Left hindlimb (tissue), 1 donor: ENCODE measurements around the gene PEAK1.

Source experiments
- DNase-seq: peaks from one replicate; pipeline ENCODE4 v3.0.0-alpha.2; 2018

The PEAK1 gene

DNA sequence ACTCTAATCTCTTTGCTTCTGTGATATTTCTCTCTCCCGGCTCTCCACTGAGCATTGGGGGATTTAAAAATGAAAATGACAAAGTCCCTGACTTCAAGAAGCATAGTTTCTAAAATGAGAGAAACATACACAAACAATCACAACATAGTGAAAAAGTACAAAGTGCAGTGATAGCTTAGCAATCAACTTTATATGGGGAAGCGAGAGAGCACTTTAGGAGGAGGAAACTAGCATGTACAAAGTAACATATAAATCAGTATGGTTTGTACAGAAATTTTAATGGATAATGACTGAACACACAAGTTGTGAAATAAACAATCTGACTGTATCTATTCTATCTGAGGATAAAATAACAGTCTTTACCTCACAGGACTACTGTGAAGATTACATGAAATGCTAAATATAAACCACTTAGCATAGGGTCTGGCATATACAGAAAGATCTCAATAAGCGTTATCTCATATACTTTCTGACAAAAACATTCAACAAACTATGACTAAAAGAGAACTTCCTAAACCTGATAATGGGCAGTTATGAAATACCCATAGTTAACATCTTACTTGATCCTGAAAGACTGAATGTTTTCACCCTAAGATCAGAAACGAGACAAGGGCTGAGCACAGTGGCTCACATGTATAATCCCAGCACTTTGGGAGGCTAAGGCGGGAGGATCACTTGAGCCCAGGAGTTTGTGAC, 61.2 kb downstream of the PEAK1 start:
- DNase-seq, result no peak

DNA sequence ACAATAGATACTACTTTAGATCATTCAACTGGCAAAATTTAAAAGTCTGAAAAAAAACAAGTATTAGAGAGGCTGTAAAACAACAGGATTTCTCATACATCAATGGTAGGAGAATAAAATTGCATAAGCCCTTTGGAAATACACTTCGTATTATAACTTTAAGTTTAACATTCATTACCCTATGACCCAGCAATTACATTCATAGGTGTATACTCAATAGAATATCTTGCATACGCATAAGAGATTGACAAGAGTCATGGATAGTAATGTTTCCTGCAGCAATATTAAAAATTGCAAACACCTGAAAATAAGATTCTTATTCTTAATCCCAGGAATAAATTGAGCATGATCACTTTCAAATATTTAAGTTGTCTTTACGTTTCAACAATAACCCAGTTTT, 63.6 kb downstream of the PEAK1 start:
- no peak for DNase-seq

DNA sequence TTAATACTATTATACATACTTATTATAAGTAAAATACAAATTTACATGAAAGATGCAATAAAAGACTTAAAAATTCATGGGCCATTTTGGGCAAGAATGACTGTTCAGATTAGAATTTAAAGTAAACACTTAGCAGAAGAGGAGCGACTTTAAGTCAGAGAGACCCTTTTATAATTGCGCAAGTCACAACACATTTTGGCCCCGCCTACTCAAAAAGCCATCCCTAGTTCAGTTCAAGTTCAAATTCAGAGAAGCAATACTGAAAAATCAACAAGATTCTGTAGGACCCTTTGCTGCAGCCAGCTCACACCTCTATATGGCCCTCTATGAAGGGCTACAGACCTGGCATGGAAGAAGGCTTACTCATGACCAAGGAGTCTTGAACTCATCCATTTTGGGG, 64.6 kb downstream of the PEAK1 start:
- DNase-seq, result no peak

GRCh38 chr15:77354063-77354462, 65.8 kb downstream of the PEAK1 start:
- no peak for DNase-seq

- peak; percentile 40 for DNase-seq
Observed at GRCh38 chr15:77352887-77353286, 67.0 kb downstream of the PEAK1 start.

DNA sequence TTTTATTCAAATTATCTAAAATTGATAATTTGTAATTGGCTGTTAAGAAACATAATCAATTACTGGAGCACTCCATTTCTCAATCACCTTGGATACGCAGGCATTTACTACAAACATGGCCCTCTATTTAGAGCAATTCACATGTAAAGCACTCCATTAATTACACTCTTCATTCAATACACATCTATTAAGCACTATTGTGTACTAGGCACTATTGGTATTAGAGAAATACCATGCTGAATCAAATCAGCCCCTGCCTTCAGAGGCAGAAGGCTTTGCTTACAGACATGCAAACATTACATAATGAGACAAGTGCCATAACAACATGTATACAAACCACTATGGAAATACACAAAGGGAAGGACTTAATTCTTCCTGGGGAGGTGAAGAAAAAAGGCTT, 69.1 kb downstream of the PEAK1 start:
- DNase-seq, result no peak

DNA sequence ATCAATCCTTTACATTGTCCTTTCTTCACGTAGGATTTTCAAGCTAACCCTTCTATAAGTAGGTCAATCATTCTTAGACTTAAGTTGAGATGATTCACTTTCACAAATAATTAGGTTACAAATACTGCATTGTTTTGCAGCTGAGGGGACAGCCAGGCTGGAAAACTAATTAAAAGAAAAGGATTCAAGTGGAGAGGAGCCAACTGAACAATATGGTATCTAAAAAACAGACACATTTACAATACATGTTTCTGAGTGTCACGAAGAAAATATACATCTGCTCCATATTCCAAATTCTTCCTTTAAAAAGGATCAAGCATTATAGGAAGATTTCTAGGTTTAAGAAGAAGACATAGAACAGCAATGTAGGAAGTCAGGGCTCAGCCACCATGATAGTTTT, 70.2 kb downstream of the PEAK1 start:
- DNase-seq, result no peak

DNA sequence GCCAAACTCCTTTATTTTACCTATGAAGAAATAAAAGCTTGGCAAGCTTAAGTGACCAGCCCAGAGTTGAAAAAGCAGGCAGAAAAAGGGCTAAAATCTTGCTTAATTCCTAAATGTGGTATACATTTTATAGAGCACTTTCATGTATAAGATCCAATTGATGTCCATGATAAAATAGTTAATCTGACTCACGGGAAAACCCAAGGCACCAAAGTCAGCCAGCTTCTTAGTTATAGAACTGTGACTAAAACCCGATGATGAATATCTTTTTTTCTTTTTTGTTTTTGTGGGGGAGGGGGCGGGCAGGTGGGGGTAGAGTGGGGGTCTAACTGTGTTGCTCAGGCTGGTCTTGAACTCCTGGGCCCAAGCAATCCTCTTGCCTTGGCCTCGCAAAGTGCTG, 71.4 kb downstream of the PEAK1 start:
- no peak for DNase-seq

DNA sequence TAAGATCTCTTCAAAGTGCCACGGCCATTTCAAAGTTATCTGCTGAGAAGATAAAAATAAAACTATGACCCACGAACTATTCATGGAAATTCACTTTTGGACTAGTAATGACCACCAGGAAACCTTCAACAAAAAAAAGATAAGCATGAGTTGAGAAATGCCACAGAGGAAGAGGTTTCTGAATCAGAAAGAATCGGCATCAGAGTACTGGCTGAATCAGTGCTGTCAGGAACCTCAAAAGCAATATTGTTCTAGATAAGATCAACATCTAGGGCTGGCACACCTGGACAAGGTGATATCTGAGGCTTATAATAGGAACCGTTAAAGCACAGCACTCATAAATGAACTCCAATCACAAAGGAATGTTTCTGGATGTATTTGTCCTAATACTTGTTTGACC, 72.7 kb downstream of the PEAK1 start:
- no peak for DNase-seq

GRCh38 chr15:77346245-77347036, 73.5 kb downstream of the PEAK1 start:
- no peak for DNase-seq

- DNase-seq, result no peak
Observed at GRCh38 chr15:77342807-77343206, 77.1 kb downstream of the PEAK1 start.

- no peak for DNase-seq
Observed at GRCh38 chr15:77340245-77340644, 79.7 kb downstream of the PEAK1 start.

DNA sequence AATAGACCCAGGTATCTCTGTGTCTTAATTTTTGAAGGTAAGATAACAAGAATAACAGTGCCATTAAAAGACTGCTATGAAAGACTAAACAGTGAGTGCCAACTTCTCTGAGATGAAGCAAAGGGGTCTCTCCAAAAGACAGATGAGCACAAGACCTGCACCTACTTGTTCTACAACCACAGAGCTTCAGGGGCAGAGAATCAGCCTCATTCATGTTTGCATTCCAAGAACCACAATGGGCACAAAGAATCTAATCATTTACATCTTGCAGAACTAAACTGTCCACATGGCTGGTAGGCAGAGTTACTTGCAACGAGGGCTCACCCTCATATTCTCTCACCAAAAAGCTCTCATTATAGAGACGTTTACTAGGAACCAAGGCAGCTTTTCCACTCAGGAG, 83.9 kb downstream of the PEAK1 start:
- no peak for DNase-seq

GRCh38 chr15:77335298-77335697, 84.6 kb downstream of the PEAK1 start:
- DNase-seq, result no peak

GRCh38 chr15:77333166-77333565, 86.7 kb downstream of the PEAK1 start:
- DNase-seq, result no peak

DNA sequence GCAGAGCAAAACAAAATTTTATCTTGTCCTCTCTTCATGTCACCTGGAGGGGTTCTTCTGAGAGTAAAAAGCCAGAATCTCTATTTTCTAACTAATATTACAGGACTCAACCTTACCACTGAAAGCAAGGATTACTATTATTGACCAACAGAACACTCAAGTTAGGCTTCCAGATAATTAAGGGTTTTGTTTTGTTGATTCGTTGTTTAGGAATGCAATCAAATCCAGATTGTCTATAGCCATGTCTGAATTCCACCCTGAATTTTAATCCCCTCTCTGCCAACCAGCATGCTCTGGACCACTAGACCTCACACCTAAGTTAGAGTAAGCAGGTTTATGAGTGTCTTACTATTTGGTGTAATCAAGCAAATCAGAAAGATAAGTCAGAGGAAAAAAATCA, 90.7 kb downstream of the PEAK1 start:
- DNase-seq, result no peak

GRCh38 chr15:77327844-77328529, 91.9 kb downstream of the PEAK1 start:
- DNase-seq, result no peak

DNA sequence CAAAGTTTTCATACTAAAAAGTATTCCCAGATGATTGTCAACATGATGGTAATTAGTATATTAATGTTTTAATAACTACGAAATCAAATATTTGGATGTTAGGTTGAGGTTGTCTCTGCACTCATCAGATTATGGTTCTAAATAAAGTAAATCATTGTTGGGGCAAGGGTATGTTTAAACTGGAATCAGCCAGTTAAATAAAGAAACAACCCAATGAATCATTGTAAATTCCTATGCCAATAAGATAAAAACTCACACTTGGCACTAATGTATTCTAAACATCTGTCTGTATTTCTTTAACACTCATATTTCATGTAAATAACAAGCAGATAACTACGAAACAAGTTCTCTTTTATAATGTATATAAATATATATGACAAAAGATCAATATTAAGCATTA, 92.7 kb downstream of the PEAK1 start:
- DNase-seq, result no peak

DNA sequence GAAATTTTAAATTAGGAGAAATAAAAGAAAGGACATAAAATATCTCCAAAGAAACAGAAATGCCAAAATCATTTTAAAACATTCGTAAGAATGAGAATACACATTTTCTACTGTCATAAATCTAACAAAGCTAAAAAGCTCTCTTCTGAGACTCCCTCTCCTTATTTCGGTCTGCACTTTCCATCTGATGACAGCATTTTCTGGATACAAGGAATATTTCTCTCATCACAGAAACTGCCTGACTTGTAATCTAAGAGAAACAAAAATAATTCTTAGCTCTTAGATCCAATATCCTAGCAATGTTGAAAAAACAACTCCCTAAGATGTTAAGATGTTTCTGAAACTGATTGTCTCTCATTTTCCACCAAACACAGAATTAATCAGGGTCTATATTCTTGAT, 93.5 kb downstream of the PEAK1 start:
- no peak for DNase-seq

- no peak for DNase-seq
Observed at GRCh38 chr15:77312523-77312922, 107.4 kb downstream of the PEAK1 start.

DNA sequence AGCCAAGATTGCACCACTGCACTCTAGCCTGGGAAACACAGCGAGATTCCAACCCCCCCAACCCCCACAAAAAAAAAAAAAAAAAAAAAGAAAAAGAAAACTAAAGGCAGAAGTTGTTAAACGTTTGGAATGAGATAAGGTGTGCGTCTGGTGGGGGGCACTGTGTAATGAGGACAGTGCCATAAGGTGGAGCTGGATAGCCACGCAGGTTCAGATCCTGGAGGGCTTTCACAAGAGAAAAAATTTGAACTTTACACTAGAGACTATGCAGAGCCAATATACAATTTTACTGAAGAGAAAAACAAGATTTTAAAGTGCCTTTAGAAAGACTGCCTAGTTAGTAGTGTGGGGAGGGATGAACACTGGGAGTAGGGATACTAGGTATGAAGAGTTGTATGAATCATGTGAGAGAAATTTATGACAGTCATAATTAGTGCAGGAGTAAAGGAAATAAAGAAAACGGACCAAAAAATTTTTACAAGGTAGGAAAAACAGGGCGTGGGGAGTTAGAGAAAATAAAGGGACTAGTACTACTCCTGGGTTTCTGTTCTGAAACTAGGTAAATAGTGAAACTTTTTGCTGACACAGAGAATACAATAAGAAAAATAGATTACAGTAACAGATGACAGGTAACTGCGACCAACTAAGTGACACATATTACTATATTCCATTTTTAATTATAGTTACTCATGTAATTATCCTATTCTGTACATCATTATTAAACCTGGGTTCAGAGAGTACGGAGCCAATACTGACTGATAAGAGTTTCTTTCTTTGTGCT, 108.1 kb downstream of the PEAK1 start:
- DNase-seq, result no peak

GRCh38 chr15:77311020-77311419, 108.9 kb downstream of the PEAK1 start:
- no peak for DNase-seq

DNA sequence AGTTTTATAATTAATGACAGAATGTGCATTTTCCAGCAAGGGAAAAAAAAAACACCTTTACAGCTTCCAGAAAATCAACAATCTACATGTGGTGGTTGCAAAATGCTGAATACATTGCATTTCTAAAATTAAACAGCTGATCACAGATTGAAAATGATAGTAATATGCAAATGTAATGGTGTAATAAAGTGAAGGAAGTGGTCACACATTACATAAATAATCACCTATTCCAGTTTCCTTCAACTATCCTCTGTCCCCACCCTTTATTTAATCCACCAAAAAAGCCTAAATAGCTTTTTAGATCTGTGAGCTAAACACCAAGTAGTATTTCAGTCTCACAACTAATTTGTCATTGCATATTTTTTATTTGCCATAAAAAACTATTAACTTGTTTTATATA, 110.5 kb downstream of the PEAK1 start:
- DNase-seq, result no peak
